Peyer's patch (tissue), 4 donors: ENCODE data around the gene STEAP1B. TPM values are rescaled to one million over a fixed set of nuclear protein-coding genes. Genes with fewer than 3 reads are reported as not detected.

ENCODE experiments used
- DNase-seq, 3 donors: peaks; one replicate each; pipeline ENCODE4 v3.0.0-alpha.2; 2017 to 2019
- H3K27ac ChIP-seq, 4 donors: fragments of 200-600 bp; sonication (generic); one replicate each; pipeline ENCODE4 v1.5.1; 2016 to 2019
- H3K27me3 ChIP-seq, 2 donors: fragments of 200-600 bp; sonication (generic); one replicate each; pipeline ENCODE4 v1.5.1; 2019
- H3K36me3 ChIP-seq, 3 donors: fragments of 200-600 bp; sonication (generic); one replicate each; pipeline ENCODE4 v1.5.1; 2016 to 2019
- H3K4me1 ChIP-seq, 4 donors: fragments of 200-600 bp; sonication (generic); one replicate each; pipeline ENCODE4 v1.5.1; 2016 to 2019
- H3K4me3 ChIP-seq, 4 donors: fragments of 200-600 bp; sonication (generic); 1 replicate in 3 of 4; 2 replicates in 1 of 4; pipeline ENCODE4 v1.5.1; 2016 to 2019; ENCODE audit warnings: mild to moderate bottlenecking in 1 of 4
- H3K9me3 ChIP-seq, 4 donors: fragments of 200-600 bp; sonication (generic); one replicate each; pipeline ENCODE4 v1.5.1; 2016 to 2019; ENCODE audit warnings: mild to moderate bottlenecking in 1 of 4
- CTCF ChIP-seq, 6 experiments: fragments of 450-650 bp in 4 of 6; fragments of 200-600 bp in 2 of 6; sonication (generic) in 1 of 6; IDR thresholded peaks; one replicate each; pipeline ENCODE4 v1.5.1; 2017 to 2019; ENCODE audit warnings: antibody characterized with exemption in 6 of 6, mild to moderate bottlenecking in 3 of 6, moderate library complexity in 1 of 6
- POLR2A ChIP-seq, 2 donors: fragments of 450-650 bp; IDR thresholded peaks; one replicate each; pipeline ENCODE4 v1.5.1; 2017; ENCODE audit warnings: antibody characterized with exemption in 2 of 2, mild to moderate bottlenecking in 2 of 2, moderate library complexity in 2 of 2
- total RNA-seq, 4 donors: library from RNA; depleted of rRNA; stranded (reverse); fragments of >200 nt; gene quantifications; one replicate each; pipeline ENCODE4 v1.1.0, GENCODE V29; 2016

STEAP1B gene
- total RNA-seq, 4 donors from 2014 or later: not detected

- DNase-seq: no peak
- TF ChIP-seq POLR2A (IDR thresholded peaks at IDR 0.05): no peak
- TF ChIP-seq CTCF (IDR thresholded peaks at IDR 0.05): no peak
- no peak overlapping the region for H3K4me3 ChIP-seq
These were observed 22.0 kb downstream of the STEAP1B start for GRCh38 chr7:22477876-22478450.

GRCh38 chr7:22477262-22477661, 22.7 kb downstream of the STEAP1B start:
- Histone ChIP-seq H3K36me3 (no peaks in the 10 kb centered on the region), H3K4me3 (no peak overlapping the region), H3K4me1 (no peaks in the 10 kb centered on the region), H3K27me3 (no peaks in the 10 kb centered on the region), H3K9me3 (no peaks in the 10 kb centered on the region), H3K27ac (no peak overlapping the region)
- TF ChIP-seq CTCF (IDR thresholded peaks at IDR 0.05) (no peak), POLR2A (IDR thresholded peaks at IDR 0.05) (no peak)
- DNase-seq: no peak

More at GRCh38 chr7:22477876-22478450, 22.0 kb downstream of the STEAP1B start:
- Histone ChIP-seq H3K4me1 (no peaks in the 10 kb centered on the region), H3K27ac (no peak overlapping the region), H3K36me3 (no peaks in the 10 kb centered on the region), H3K27me3 (no peaks in the 10 kb centered on the region), H3K9me3 (no peaks in the 10 kb centered on the region)

GRCh38 chr7:22476824-22477223, 23.2 kb downstream of the STEAP1B start:
- H3K27me3 ChIP-seq: no peaks in the 10 kb centered on the region
- no peak overlapping the region for H3K27ac ChIP-seq
- H3K9me3 ChIP-seq: no peaks in the 10 kb centered on the region
- no peak overlapping the region for H3K4me3 ChIP-seq
- no peaks in the 10 kb centered on the region for H3K4me1 ChIP-seq
- no peaks in the 10 kb centered on the region for H3K36me3 ChIP-seq
- DNase-seq: no peak
- TF ChIP-seq CTCF (IDR thresholded peaks at IDR 0.05) (no peak), POLR2A (IDR thresholded peaks at IDR 0.05) (no peak)

GRCh38 chr7:22474645-22475044, 25.3 kb downstream of the STEAP1B start:
- H3K9me3 ChIP-seq: no peaks in the 10 kb centered on the region
- no peak for DNase-seq
- no peaks in the 10 kb centered on the region for H3K4me1 ChIP-seq
- H3K27me3 ChIP-seq: no peaks in the 10 kb centered on the region
- H3K36me3 ChIP-seq: no peaks in the 10 kb centered on the region
- H3K4me3 ChIP-seq: no peak overlapping the region
- no peak for TF ChIP-seq POLR2A (IDR thresholded peaks at IDR 0.05)
- TF ChIP-seq CTCF (IDR thresholded peaks at IDR 0.05): no peak
- H3K27ac ChIP-seq: no peak overlapping the region

GRCh38 chr7:22470981-22471380, 29.0 kb downstream of the STEAP1B start:
- no peak overlapping the region for H3K27ac ChIP-seq
- H3K36me3 ChIP-seq: no peaks in the 10 kb centered on the region
- no peak overlapping the region for H3K4me3 ChIP-seq
- H3K27me3 ChIP-seq: no peaks in the 10 kb centered on the region
- H3K4me1 ChIP-seq: no peaks in the 10 kb centered on the region
- no peaks in the 10 kb centered on the region for H3K9me3 ChIP-seq
- no peak for DNase-seq
- TF ChIP-seq CTCF (IDR thresholded peaks at IDR 0.05) (no peak), POLR2A (IDR thresholded peaks at IDR 0.05) (no peak)
